Measurements from ENCODE around the gene ONECUT3.

The ONECUT3 gene

DNA sequence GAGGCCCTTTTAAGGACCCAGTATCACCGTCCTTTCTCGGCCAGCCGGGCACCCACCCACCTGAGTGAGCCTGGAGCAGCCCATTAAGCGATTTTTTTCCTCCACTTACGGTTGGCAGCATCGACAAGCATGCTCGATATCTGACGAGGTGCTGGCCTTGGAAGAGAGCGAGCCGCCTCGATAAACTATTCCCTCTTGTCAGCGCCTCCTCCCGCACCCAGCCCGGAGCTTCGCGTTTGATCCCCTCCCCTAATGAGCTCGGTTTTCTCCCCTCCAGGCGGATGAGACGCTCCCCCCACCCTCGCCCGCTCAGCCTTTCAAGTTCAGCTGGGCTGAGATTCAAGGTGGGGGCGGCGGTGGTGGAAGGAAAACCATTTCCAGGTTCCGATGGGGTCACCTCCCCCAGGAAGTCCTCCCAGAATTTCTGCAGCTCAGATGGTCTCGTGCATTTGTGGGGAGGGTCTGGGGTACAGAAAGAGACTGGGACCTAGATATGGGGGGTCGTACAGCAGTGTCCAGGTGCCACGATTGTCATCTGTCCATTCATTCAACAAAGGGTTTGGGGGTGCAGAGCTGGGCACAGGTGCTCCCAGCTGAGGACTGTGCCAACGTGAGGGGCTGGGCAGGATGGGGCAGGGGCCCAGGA, 18.9 kb upstream of the ONECUT3 start:
- DNase-seq: no peak
- peaks cover 9% of the 10 kb centered on the region for H3K27me3 ChIP-seq (ENCODE audit: insufficient read depth, low read depth, severe bottlenecking)
- no peak overlapping the region for H3K4me3 ChIP-seq (ENCODE audit: low read depth, low read length)
- no peak overlapping the region for H3K27ac ChIP-seq
- TF ChIP-seq, protein P1, sequence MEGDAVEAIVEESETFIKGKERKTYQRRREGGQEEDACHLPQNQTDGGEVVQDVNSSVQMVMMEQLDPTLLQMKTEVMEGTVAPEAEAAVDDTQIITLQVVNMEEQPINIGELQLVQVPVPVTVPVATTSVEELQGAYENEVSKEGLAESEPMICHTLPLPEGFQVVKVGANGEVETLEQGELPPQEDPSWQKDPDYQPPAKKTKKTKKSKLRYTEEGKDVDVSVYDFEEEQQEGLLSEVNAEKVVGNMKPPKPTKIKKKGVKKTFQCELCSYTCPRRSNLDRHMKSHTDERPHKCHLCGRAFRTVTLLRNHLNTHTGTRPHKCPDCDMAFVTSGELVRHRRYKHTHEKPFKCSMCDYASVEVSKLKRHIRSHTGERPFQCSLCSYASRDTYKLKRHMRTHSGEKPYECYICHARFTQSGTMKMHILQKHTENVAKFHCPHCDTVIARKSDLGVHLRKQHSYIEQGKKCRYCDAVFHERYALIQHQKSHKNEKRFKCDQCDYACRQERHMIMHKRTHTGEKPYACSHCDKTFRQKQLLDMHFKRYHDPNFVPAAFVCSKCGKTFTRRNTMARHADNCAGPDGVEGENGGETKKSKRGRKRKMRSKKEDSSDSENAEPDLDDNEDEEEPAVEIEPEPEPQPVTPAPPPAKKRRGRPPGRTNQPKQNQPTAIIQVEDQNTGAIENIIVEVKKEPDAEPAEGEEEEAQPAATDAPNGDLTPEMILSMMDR (IDR thresholded peaks at IDR 0.05; ENCODE audit: low read depth, low read length): no peak
- no peaks in the 10 kb centered on the region for H3K36me3 ChIP-seq
- H3K9me3 ChIP-seq (ENCODE audit: severe bottlenecking): no peaks in the 10 kb centered on the region

DNA sequence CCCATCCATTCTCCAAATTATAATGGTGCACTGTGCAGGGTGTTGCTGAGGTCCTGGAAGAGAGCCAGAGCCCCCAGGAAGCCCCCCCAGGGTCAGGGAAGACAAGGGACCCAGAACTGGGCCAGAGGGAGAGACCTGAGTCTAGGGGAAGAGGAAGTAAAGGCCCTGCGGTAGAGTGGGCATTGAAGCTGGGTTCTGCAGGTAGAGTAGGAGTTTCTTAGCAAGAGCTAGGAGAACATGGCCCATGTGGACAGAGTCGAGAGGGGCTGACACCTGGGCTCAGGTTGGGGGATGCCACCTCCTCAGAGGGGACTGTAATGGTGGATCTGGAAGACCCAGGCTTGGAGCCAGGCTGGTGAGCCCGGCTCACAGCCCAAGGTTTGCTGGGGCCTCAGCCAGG, 17.0 kb upstream of the ONECUT3 start:
- no peak overlapping the region for H3K27ac ChIP-seq
- TF ChIP-seq, protein P1 (IDR thresholded peaks at IDR 0.05; ENCODE audit: low read depth, low read length): no peak
- H3K27me3 ChIP-seq (ENCODE audit: insufficient read depth, low read depth, severe bottlenecking): peaks cover 17% of the 10 kb centered on the region
- H3K9me3 ChIP-seq (ENCODE audit: severe bottlenecking): peaks cover 5% of the 10 kb centered on the region
- no peak overlapping the region for H3K4me3 ChIP-seq (ENCODE audit: low read depth, low read length)
- H3K36me3 ChIP-seq: no peaks in the 10 kb centered on the region
- DNase-seq: no peak

DNA sequence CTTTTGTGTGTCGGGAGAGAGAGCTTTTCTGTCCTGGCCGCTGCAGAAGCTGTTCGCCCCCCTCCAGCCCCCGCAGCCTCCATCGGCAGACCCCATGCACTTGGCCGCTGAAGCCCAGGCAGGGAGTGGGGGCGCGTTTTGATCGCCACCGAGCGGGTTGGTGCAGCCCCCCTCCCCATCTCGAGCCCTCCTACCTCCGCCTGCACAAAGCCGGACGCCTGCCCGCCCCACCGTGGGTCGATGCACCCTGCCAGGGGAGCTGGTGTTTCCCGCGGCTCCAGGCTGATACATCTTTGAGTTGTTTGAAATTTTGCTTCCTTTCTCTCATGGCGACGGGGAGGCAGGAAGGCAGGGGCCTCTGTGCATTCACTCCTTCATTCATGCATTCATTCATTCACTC, 16.4 kb upstream of the ONECUT3 start:
- no peak for DNase-seq
- Histone ChIP-seq H3K4me3 (ENCODE audit: low read depth, low read length) (no peak overlapping the region), H3K27ac (no peak overlapping the region), H3K9me3 (ENCODE audit: severe bottlenecking) (peaks cover 5% of the 10 kb centered on the region), H3K36me3 (no peaks in the 10 kb centered on the region), H3K27me3 (ENCODE audit: insufficient read depth, low read depth, severe bottlenecking) (peaks cover 17% of the 10 kb centered on the region)
- TF ChIP-seq, protein P1 (IDR thresholded peaks at IDR 0.05; ENCODE audit: low read depth, low read length): no peak

DNA sequence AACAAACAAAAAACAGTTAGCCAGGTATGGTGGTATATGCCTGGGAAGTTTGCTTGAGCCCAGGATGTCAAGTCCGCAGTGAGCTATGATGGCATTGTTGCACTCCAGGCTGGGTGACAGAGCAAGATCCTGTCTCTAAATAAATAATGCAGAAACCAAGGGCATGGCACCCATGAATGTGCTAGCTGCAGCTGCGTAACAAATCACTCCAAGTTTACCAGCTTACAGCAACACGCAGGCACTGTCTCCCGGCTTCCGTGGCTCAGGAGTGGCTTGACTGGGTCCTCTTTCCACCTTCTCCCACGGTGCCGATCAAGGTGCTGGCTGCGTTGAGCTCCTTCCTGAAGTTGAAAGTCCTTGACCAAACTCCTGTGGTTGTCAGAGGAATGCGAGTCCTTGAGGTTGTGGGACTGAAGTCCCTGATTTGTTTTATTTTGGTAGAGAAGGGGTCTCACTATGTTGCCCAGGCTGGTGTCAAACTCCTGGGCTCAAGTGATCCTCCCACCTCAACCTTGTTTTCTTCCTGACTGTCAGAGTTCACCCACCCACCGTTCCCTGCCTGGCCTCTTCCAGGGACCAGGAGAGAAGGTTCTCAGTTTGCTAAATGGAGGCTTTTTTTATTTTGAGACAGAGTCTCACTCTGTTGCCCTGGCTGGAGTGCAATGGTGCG, 13.2 kb upstream of the ONECUT3 start:
- no peak overlapping the region for H3K4me3 ChIP-seq (ENCODE audit: low read depth, low read length)
- TF ChIP-seq, protein P1 (IDR thresholded peaks at IDR 0.05; ENCODE audit: low read depth, low read length): no peak
- peaks cover 27% of the 10 kb centered on the region for H3K27me3 ChIP-seq (ENCODE audit: insufficient read depth, low read depth, severe bottlenecking)
- peaks cover 5% of the 10 kb centered on the region for H3K9me3 ChIP-seq (ENCODE audit: severe bottlenecking)
- no peaks in the 10 kb centered on the region for H3K36me3 ChIP-seq
- no peak for DNase-seq
- H3K27ac ChIP-seq: no peak overlapping the region

DNA sequence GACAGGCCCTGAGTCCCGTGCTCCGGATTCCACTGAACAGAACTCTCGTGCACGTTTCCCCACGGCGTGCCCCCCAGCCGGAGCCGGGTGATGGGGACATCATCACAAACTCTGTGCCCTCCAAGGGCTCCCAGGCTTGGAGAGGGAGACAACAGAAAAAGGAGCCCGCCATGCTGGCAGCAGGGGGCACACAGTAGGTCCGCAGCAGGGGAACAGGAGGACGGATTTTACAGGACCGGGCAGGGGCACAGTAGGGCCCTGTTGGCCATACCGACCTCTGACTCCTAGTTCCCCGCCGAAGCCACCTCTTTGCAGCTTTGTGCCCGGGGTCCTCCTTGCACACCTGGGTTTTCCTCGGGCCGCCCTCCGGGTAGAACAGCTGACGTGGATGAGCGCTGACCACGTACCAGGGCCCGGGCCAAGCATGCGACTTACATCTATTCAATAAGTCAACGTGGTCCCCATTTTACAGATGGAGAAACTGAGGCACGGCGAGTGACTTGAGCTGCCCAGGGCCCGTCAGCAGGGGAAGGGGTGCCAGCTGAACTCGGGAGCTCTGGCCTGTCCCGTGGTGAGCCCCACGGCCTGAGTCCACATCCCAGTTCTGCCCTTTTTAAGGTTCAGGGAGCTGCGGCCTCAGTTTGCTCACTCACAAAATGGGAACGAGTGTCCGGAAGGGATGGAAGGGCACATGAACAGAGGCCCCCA, 10.2 kb upstream of the ONECUT3 start:
- H3K27me3 ChIP-seq (ENCODE audit: insufficient read depth, low read depth, severe bottlenecking): peaks cover 47% of the 10 kb centered on the region
- H3K4me3 ChIP-seq (ENCODE audit: low read depth, low read length): no peak overlapping the region
- TF ChIP-seq, protein P1 (IDR thresholded peaks at IDR 0.05; ENCODE audit: low read depth, low read length): no peak
- peaks cover 5% of the 10 kb centered on the region for H3K9me3 ChIP-seq (ENCODE audit: severe bottlenecking)
- no peak overlapping the region for H3K27ac ChIP-seq
- DNase-seq: no peak
- H3K36me3 ChIP-seq: no peaks in the 10 kb centered on the region
